HG03469 (cell line): ENCODE measurements around the gene EIF3K.

ENCODE experiments used
- ATAC-seq: cut with Tn5 transposase; IDR thresholded peaks from one replicate; pipeline ENCODE4 v1.9.1; 2021; ENCODE audit warnings: mild to moderate bottlenecking, moderate library complexity, moderate number of reproducible peaks; ENCODE audit not compliant: unreplicated experiment

The EIF3K gene

GRCh38 chr19:38683393-38684077 lies 64.5 kb downstream of the EIF3K start:
- ATAC-seq, result no peak

DNA sequence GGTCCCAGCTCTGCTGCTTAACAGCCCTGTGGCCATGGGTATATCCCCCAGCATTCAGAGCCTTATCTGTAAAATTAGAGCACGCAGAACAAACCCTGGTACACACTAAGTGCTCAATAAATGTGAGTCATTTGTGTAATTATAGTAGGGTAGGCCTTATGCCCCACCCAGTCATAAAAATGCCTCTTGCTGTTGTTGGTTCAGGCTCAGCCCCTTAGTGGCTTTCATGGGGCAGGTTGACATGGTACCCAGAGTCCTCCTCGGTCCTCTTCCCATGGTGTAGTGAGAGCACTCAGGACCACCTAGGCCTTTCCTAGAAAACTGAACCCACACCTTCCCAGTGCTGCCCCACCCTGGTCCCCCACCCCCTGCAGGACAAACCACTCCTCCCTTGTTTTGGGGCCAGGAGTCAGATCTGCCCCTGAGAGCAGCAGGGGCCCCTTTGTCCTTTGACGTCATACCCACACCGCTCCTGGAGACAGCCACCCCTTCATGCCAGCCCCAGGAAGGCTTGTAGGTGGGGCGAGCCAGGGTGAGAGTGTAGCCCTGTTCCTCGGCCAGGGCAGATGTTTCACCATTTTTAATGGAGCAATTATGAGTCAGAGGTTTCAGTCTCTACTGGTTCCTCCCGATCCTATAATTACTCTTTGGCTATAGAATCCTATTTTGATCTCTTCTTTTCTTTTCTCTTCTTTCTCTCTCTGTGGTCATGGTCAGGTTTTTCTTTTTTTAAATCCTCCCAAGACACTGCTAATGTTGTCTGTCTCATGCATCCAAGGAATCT lies 65.3 kb downstream of the EIF3K start:
- ATAC-seq, result no peak

DNA sequence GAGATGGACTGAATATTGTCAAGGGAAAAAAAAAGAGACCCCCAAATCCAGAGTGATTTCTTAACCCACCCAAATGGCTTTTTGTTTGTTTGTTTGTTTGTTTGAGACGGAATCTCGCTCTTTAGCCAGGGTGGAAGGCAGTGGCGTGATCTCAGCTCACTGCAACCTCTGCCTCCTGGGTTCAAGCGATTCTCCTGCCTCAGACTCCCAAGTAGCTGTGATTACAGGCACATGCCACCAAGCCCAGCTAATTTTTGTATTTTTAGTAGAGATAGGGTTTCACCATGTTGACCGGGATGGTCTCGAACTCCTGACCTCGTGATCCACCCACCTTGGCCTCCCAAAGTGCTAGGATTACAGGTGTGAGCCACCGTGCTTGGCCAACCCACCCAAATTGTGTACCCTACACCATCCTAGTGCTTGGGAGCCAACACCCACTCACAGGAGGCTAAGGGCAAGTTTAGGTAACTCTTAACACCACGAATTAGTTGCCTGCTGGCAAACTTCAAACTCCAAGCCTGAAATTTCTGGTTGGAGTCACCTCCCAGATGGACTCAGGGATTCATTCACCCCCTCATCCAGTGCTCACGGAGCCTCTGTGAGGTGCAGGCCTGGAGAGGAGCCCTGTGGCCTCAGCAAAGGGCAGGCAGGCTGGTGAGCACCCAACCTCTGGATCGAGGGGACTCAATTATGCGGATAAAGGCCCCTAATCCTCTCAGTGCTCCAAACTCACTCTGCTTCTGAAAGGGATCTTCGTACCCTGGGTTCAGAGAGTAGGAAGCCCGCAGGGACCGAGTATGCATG lies 66.1 kb downstream of the EIF3K start:
- ATAC-seq, result no peak

GRCh38 chr19:38685666-38686529 lies 66.9 kb downstream of the EIF3K start:
- no peak for ATAC-seq

- ATAC-seq, result no peak
These were observed 67.5 kb downstream of the EIF3K start for GRCh38 chr19:38686530-38686888.
